GM21360 (cell line): ENCODE data around the gene VPS26C.
"Not testable (repeated sequence)": the region's sequence is repeated elsewhere in the genome, so short reads cannot be mapped to it uniquely, and the experiment has no call there.

Experiments used
- ATAC-seq: cut with Tn5 transposase; IDR thresholded peaks from one replicate; pipeline ENCODE4 v1.9.1; 2021; ENCODE audit warnings: mild to moderate bottlenecking, moderate library complexity; ENCODE audit not compliant: unreplicated experiment

VPS26C gene

DNA sequence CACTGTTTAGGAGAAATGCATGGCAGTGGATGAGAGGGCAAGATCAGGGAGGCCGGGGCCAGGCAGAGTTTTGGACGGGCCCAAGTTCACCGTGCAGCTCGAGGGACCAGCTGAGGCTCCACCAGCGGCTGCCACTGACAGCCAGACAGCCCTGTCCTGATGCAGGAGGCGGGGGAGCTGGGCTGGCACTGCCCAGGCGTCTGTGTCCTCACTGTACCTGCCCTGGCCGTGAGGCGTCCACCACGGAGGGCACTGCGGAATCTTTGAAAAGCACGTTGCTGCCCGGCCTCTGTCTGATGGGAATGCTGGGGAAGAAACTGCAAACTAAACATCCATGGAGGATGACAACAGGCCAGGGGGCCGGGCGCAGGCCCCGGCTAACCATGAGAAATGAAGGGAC is 35.5 kb downstream of the VPS26C start:
- no peak for ATAC-seq

DNA sequence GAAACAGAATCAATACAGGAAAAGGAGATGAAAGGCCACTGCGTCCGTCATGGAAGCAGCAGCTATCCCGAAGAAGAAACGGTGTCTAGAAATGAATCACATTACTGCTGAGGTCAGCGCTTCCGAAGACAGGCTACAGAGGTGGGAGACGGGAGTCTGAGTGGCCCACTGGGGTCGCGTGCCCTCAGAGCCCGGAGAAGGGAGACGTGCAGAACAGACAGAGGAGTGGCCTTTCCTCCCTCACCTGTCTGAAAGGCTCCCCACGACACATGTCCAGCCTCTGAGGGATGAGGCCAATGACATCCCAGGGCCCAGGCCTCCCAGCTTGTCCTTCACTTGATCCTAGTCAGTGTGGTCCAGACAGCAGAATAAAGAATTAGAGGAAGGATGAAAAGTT is 35.9 kb downstream of the VPS26C start:
- no peak for ATAC-seq

DNA sequence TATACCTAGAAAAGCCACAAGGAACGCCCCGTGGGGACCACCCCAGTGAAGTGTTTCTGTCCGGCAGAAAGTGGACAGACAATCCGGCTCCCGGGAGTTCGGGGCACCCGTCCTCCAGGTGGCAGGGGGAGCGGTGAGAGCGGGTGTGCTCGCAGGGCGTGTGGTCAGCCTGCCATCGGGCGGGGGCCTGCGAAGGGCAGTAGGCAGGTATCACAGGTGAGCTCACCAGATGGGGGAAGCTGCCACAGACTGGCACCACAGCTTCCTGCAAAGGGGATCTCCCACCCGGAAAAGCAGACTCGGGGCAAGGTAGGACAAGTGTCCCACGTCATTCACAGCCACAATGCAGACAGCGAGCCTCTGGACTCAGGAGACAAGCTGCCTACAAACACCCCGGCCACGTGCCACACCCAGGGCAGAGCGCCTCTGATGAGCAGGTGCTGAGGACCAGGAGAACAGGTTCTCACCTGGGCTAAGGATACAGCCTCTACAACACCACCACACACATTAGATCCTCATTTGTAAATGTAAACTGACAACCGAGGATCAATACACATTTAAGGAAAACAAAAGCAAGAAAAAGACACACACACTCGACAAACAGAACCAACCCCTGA is 36.4 kb downstream of the VPS26C start:
- no peak for ATAC-seq

DNA sequence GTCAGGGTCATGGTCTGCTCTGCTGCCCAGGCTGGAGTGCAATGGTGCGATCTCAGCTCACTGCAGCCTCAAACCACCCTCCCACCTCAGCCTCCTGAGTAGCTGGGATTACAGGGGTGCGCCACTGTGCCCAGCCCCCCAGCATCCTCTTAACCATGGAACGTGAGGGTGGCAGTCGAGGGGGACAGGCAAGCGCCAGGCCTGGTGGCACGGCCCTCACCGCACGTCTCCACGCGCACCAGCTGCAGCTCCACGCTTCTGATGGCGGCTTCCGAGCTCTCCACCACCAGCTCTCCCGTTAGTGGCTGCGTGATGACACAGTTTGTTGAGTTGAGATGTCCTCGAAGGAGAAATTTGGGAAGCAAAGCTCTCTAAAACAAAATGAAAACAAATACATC is 39.1 kb downstream of the VPS26C start:
- ATAC-seq = no peak

DNA sequence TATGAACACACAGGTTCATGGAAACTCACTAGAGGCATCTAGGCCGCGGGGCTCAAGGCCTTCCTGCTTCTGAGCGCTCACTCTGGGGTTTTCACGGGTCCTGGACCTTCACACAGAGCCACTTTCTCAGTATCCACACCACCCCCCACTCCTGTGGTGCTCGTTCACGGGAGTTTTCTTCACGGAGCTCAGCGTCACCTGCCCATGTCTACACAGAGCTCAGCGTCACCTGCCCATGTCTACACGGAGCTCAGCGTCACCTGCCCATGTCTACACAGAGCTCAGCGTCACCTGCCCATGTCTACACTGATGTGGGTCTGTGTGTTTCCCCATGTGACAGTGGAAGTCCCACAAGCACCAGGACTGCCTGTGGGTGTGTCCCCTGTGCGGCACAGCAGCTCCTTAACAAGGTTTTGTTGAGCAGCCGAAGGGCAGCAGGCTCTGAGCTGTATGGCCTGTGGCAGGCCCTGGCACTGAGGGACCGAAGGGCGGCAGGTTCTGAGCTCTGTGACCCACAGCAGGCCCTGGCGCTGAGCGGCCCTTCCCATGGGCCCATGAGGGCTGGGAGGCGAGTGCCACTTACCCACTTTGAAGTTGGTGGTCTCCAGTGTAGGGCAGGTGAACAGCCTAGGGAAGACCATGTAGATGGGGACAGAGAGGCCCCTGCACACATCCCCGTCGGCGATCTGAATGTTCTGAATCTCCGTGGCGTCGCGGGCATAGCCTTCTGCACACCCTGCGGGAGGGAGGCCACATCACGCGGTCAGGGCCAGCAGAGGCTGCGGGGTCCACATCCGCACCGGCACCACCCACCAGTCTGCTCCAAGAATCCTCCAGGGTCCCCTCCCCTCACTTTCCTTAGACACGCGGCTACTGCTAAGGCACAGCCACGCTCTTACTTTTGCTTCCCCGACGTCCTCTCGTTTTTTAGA is 39.8 kb downstream of the VPS26C start:
- ATAC-seq = no peak

DNA sequence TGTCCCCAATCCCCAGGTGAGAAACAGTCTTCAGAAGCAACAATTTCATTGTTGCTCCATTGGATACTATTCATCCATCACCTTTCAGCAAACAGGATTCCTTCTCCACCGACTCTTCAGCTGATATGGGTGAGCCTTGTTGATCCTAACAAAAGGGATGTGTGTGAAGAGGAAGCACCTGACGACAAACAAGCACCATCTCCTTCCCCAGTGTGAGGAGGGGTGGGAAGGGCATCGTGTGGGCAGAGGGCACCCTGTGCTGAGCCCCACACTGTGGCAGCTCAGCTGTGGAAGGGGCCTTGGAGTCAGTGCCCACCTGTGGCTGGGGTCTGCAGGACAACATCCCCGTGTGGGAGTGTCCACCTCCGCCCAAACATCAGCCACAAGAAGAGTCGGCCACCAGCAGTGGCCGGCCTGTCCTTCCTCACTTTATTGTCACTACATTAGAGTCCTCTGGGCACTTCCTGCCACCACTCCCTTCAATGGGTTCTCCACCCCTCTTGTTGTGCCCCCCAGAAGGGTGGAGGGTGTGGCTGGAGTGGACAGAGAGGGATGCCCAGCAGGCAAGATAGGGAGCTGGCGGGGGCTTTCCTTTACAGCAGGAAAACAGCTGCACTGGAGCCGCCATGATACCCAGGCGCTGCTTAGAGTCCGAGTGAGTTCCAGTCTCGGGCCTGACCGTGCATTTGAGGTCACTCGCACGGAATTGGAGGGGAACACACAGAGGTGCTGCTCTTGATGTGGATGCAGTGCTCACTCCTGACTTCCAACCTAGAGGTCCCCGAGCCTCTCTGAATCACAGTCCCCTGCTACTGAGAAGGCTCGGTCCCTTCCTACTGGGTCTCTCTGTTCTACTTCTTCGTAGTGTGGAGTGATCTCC is 40.9 kb downstream of the VPS26C start:
- ATAC-seq = no peak

DNA sequence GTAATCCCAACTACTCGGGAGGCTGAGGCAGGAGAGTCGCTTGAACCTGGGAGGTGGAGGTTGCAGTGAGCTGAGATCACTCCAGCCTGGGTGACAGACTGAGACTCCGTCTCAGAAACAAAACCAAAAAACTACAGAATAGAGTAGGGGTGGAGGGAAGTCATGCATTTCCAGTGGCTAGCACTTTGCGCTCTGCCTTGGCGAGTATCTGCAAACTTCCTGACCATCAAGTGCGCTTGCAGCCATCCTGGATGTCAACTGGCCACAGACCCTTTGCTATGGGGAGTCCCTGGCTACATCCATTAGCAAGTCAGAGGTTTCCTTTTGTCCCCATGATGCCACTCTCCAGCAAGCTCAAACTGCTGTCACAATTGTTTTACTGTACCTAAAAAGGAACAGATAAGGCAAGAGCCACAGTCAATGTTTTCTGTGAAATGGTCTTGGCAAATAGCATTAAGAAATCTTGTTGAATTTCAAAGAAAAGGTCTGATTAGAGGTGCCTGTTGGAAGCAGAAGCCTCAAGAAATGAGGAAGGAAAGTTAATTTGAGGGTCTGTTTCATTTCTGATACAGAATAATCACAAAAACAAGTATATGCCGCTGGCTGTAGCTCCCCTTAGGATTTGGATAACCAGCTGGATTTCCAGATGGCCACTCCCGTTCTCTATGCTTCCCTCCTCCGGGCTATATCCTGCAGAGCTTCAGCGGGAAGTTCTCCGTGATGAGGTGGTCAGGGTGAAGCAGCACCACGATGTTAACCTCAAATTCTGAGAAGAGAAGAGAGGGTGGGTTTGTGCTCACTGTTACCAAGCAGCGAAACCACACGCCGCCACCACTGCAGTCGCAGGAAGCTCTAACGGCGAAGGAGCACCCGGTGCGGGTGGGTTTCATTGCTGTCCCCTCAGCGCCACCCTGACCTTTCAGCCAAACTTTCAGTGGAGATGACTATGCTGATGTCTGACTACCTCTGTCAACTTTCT is 42.0 kb downstream of the VPS26C start:
- no peak for ATAC-seq

DNA sequence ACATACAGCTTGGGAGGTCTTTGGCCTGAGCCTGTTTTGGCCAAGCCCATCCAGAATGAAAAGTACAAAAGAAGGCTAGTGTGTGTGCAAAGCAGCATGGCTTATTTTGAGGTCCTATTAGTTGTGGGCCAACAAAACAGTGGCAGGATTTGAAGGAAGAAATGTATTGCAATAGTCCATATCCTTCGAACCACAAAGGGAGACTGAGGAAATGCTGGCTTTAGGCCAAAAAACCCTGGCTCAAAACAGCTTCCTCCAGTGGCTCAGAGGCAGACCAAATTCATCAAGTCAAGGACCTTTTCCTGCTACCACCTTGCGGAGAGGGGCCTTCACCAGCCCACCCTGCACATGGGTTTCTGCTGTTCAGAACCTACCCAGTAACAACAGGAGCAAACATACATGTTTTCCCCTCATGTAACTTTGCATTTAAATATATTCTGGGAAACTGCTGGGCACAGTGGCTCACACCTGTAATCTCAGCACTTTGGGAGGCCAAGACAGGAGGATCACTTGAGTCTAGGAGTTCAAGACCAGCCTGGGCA is 43.3 kb downstream of the VPS26C start:
- ATAC-seq = no peak

DNA sequence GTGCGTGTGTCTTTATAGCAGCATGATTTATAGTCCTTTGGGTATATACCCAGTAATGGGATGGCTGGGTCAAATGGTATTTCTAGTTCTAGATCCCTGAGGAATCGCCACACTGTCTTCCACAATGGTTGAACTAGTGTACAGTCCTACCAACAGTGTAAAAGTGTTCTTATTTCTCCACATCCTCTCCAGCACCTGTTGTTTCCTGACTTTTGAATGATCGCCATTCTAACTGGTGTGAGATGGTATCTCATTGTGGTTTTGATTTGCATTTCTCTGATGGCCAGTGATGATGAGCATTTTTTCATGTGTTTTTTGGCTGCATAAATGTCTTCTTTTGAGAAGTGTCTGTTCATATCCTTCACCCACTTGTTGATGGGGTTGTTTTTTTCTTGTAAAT is 44.9 kb downstream of the VPS26C start:
- ATAC-seq = not testable (repeated sequence)

DNA sequence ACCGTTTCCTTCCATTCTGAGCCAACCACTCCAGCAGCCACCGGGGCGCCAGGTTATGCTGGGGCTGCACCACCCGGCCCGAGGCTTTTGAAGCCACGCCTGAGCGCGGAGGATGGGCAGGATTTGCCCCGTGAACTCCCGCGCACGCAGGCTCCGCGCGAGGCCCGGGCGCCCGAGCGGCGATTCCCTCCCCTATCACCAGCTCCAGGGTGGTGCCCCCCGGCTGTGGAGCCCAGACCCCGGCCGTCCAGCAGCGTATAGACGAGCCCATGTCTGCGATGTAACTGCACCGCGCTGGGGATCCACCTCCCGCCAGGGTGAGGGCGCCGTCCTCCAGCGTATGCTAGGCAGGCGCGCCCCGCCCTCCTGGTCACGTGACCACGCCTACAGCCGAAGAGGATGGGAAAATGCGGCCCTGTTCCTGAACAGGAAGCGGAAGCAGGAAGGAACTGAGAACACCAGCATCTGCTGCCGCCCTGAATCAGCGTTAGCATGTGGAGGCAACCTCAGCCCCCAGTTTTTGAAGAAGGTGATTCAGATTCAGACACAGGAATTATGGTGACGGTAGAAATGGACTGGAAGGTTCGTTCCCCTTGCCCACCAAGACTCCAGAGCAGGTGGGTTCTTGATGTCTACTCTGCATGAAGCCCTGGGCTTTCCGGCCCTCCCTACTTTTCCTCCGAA is 46.0 kb downstream of the VPS26C start:
- ATAC-seq = peak; percentile 79

DNA sequence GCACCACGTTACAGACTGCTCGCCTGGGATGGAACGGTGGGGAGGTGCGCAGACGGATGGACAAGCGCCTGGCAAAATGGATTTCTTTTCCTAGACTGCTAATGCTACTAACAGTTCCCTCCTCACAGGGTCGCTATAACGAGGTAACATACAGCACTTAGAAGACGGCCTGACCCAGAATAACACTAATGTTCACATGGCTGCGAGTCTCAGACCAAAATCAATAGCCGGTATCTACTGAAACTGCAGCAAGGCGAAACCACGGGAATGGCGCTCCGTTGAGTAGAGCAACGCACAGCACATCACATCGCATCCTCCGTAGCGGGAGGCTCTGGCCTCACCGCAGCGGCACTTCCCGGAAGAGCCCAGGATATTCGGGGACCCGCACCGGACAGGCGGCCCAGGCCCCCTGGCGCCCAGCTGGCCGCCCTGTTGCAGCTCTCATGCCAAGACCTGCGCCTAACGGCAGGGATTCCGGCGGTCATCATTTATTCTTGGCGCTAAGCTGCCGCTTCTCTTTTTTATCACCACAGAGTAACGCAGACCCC is 46.6 kb downstream of the VPS26C start:
- peak; percentile 39 for ATAC-seq

DNA sequence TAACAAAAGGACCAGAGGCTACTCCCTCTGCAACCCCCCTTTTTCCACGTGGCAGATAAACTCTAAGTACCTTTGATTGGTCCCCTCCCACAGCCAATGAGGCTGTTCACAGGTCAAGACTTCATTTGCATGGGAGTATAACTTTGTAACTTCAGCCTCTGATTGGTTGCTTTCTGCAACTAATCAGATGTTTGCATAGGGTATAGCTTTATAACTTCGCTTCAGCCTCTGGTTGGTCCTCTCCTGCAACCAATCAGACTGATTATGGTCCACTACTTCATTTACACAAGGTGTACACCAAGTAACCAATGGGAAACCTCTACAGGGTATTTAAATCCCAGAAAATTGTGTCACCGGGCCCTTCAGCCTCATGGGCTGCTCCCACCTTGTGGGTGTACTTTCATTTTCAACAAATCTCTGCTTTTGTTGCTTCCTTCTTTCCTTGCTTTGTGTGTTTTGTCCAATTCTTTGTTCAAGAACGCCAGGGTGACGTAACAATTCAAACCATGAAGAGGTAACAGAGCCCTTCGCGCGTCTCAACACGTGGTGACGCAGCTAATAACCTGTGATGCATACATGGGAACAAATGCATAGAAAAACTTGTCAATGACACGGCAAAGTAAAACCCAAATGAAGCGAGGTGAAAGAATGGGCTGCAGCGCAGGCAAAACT is 47.2 kb downstream of the VPS26C start:
- ATAC-seq = no peak

DNA sequence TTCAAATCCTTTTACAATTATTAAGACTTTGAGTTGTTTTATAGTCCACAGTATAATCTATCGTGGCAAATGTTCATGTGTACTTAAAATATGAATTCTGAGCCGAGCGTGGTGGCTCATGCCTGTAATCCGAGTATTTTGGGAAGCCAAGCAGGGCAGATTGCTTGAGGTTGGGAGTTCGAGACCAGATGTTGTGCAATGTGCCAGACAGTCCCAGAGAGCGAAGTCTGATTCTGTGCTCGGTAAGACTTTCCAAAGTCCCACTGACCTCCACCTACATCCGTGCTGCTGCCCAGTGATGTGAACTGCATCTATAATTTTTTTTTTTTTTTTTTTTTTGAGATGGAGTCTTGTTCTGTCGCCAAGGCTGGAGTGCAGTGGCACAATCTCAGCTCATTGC is 52.2 kb downstream of the VPS26C start:
- ATAC-seq = no peak

DNA sequence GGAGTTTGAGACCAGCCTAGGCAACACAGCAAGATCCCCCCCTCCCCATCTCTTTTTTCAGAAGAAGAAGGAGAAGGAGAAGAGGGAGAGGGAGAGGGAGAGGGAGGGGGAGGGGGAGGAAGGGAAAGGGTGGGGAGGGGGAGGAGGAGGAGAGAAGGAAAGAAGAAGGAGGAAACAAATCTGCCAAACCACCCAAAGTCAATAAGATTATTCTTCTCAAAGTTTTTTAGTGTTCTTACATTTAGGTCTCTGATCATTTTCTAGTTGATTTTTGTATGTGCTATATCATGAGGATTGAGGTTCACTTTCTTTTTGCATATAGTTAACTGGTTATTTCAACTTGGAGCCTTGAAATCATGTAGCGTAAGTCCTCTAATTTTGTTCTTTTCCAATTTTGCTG is 56.3 kb downstream of the VPS26C start:
- no peak for ATAC-seq

DNA sequence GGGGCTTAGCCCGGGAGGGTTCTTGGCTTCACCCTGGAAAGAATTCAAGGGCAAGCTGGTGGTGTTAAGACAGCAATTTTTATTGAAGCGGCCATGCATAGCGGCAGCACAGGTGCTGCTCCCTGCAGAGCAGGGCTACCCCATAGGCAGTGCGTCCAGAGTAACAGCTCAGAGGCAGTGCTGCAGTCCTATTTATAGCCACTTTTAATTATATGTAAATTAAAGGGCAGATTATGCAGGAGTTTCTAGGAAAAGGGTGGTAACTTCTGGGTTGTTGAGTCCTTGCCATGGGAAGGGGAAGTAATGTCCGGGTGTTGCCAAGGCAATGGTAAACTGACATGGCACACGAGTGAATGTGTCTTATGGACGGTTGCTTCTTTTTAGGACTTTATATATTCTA is 57.0 kb downstream of the VPS26C start:
- no peak for ATAC-seq

DNA sequence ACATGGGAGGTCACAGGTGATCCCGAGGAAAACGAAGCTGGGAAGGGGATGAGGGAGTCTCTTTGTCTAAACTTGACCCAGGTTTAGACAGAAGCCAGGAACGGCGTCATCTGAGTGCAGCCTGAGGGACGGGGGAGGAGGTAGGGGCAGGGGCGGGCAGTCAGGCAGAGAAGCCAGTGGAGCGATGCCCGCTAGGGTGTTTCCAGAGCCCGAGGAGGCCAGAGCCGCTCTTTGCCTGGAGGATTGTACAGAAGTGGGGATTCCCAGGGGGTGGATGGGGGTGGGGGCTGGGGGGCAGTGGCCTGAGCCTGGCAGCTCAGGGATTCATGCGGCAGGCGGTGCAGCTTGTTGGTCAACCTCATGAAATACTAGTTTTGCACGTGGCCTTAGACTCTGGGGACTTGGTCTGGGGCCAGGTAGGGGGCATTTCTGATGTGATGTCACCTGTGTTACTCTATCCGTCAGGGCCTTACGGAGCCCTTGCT is 58.4 kb downstream of the VPS26C start:
- ATAC-seq = peak; percentile 38

DNA sequence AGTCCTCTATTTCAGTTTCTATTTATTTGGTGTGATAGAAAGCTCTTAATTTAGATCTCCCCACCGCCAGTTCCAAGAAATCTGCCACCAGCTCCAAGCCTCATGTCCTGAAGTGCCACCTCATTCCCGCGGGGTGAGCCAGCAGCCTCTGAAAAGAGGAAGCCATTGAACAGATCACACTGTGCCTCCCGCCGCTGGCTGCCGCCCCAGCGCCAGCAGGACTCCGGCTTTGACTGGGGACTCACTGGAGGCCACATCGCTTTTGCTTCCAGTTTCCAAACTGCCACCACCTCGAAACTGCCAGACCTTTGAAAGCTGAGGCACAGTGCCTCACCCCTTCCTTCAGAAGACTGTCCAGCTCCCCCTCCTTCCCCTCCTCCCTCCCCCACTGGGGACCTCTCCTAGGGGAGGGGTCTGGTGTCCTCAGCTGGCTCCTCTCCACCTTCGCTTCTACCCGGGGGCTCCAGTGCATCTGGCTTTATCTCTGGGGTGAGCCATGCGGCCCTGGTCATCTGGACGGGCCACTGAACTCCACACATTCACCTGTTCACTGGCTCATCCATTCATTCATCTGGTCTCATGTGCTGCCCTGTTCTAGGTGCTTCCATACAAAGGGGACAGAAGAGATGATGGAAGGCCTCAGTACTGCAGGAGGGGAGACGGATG is 58.9 kb downstream of the VPS26C start:
- peak; percentile 62 for ATAC-seq
